Astrocyte (in vitro differentiated cells and primary cell): ENCODE data around the gene PPP2R5C. TPM values are rescaled to one million over a fixed set of nuclear protein-coding genes. Genes with fewer than 3 reads are reported as not detected.
A peak's percentile ranks its signal among the peaks of the same experiment; 100 is the strongest.
"Not testable (repeated sequence)": the region's sequence is repeated elsewhere in the genome, so short reads cannot be mapped to it uniquely, and the experiment has no call there.

ENCODE experiments used
- DNase-seq: peaks from one replicate; pipeline ENCODE4 v3.0.0-alpha.2; 2010; ENCODE audit warnings: low read depth
- FAIRE-seq: peaks from 2 replicates; lab custom pipeline; 2011; peaks lifted over from hg19 to GRCh38; lab: Jason Lieb, UNC
- H2AFZ ChIP-seq: 2 replicates; pipeline ENCODE4 v1.6.0; 2012; ENCODE audit warnings: low read depth, low read length, inconsistent platforms
- H3K27ac ChIP-seq: 2 replicates; pipeline ENCODE4 v1.5.1; 2011; ENCODE audit warnings: low read depth, low read length, inconsistent platforms
- H3K27me3 ChIP-seq: 2 replicates; pipeline ENCODE4 v1.6.0; 2011; ENCODE audit warnings: low read length, inconsistent platforms; ENCODE audit not compliant: insufficient read depth
- H3K36me3 ChIP-seq: 2 replicates; pipeline ENCODE4 v1.5.1; 2011; ENCODE audit warnings: low read length, inconsistent platforms; ENCODE audit not compliant: insufficient read depth
- H3K4me1 ChIP-seq: 2 replicates; pipeline ENCODE4 v1.5.1; 2011; ENCODE audit warnings: low read length, inconsistent platforms; ENCODE audit not compliant: insufficient read depth
- H3K4me2 ChIP-seq: 2 replicates; pipeline ENCODE4 v1.6.0; 2012; ENCODE audit warnings: low read length, inconsistent platforms
- H3K4me3 ChIP-seq: 2 replicates; pipeline ENCODE4 v1.5.1; 2011; ENCODE audit warnings: low read depth, mild to moderate bottlenecking, low read length, inconsistent platforms; ENCODE audit not compliant: insufficient read depth
- H3K79me2 ChIP-seq: 2 replicates; pipeline ENCODE4 v1.6.0; 2012; ENCODE audit warnings: mild to moderate bottlenecking, low read length, inconsistent platforms; ENCODE audit not compliant: insufficient read depth
- H3K9ac ChIP-seq: 2 replicates; pipeline ENCODE4 v1.6.0; 2012; ENCODE audit warnings: mild to moderate bottlenecking, low read length, inconsistent platforms
- H3K9me3 ChIP-seq: 2 replicates; pipeline ENCODE4 v1.5.1; 2012; ENCODE audit warnings: low read depth, mild to moderate bottlenecking, low read length, inconsistent platforms; ENCODE audit not compliant: insufficient read depth
- H4K20me1 ChIP-seq: 2 replicates; pipeline ENCODE4 v1.6.0; 2012; ENCODE audit warnings: low read length, inconsistent platforms; ENCODE audit not compliant: insufficient read depth
- H3K27ac Mint-ChIP-seq: one replicate; pipeline ENCODE4 v1.8.0; 2021; ENCODE audit warnings: mild to moderate bottlenecking, mixed read lengths; ENCODE audit not compliant: unreplicated experiment
- H3K27me3 Mint-ChIP-seq: one replicate; pipeline ENCODE4 v1.8.0; 2021; ENCODE audit warnings: low read depth, mixed read lengths; ENCODE audit not compliant: unreplicated experiment
- H3K36me3 Mint-ChIP-seq: one replicate; pipeline ENCODE4 v1.8.0; 2021; ENCODE audit warnings: low read depth, mixed read lengths; ENCODE audit not compliant: unreplicated experiment
- H3K4me1 Mint-ChIP-seq: one replicate; pipeline ENCODE4 v1.8.0; 2021; ENCODE audit warnings: low read depth, mixed read lengths; ENCODE audit not compliant: unreplicated experiment
- H3K4me3 Mint-ChIP-seq: one replicate; pipeline ENCODE4 v1.8.0; 2021; ENCODE audit warnings: mild to moderate bottlenecking, moderate library complexity, mixed read lengths; ENCODE audit not compliant: unreplicated experiment
- H3K9me3 Mint-ChIP-seq: one replicate; pipeline ENCODE4 v1.8.0; 2021; ENCODE audit warnings: mild to moderate bottlenecking, mixed read lengths; ENCODE audit not compliant: unreplicated experiment
- EZH2 ChIP-seq: IDR thresholded peaks from 2 replicates; pipeline ENCODE4 v1.6.1; 2012; ENCODE audit warnings: mild to moderate bottlenecking, low read length, inconsistent platforms; ENCODE audit not compliant: insufficient read depth
- total RNA-seq: library from RNA; stranded (reverse); gene quantifications from 2 replicates; pipeline ENCODE4 v1.2.1, GENCODE V29; 2021
- TF ChIP-seq, protein P1 (sequence below): IDR thresholded peaks from 2 replicates; pipeline ENCODE4 v1.5.1; 2011; ENCODE audit warnings: low read depth, mild to moderate bottlenecking, inconsistent platforms, low read length, moderate library complexity; ENCODE audit not compliant: insufficient read depth

The PPP2R5C gene
- total RNA-seq, 1 donor from 2014 or later: 102 TPM

DNA sequence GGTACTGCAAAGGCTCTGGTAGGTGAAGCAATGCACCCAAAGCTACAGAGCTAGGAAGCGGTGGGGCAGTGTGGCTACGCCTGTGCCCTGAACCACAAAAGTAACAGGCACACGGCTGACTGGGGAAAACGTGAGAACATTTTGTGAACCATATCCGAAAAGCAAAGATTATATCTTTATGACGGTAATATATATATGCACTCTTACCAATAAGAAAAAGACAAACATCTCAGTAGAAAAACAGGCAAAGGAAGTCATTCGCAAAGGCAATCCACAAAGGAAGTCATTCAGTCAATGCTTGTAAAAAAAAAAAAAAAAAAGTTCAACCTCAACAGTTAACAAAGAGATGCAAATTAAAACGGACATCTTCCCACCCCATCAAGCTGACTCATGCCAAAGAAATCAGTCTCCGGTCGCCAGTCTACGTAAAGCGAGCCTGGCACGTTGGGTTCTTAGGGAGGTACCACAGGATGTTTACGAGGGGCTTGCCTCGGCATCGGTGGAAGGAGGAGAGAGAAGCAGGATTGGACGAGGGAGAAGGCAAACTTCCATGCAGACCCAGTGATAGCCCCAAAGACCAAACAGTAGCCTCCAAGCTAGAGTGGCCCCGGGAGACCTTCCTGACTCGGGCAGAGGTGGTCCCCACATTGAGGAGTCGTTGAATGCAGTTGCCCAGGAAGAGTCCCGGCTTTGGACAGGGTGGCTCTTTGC lies 39.4 kb upstream of the PPP2R5C start:
- H3K4me3 ChIP-seq: no peak overlapping the region

DNA sequence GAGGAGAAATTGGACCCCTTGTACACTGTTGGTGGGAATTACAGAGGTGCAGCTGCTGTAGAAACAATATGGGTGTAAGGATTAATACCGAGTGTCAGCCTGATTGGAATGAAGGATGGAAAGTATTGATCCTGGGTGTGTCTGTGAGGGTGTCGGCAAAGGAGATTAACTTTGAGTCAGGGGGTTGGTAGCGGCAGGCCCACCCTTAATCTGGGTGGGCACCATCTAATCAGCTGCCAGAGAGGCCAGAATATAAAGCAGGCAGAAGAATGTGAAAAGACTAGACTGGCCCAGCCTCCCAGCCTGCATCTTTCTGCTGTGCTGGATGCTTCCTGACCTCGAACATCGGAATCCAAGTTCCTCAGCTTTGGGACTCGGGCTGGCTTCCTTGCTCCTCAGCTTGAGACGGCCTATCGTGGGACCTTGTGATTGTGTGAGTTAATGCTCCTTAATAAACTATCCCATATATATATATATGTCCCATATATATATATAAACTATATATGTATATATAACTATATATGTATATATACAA lies 38.4 kb upstream of the PPP2R5C start:
- Histone ChIP-seq H3K79me2 (no peaks in the 10 kb centered on the region), H3K9me3 (no peaks in the 10 kb centered on the region), H3K9ac (no peak overlapping the region), H3K27me3 (no peaks in the 10 kb centered on the region), H3K4me2 (no peak overlapping the region), H3K27ac (no peak overlapping the region), H3K4me1 (peaks cover 4% of the 10 kb centered on the region), H4K20me1 (no peaks in the 10 kb centered on the region), H3K36me3 (no peaks in the 10 kb centered on the region), H2AFZ (no peak overlapping the region), H3K4me3 (no peak overlapping the region)
- H3K9me3 Mint-ChIP-seq: peaks cover 4% of the 10 kb centered on the region
- H3K36me3 Mint-ChIP-seq: peaks cover 2% of the 10 kb centered on the region
- peak overlapping the region; percentile 35 for H3K27ac Mint-ChIP-seq
- no peaks in the 10 kb centered on the region for H3K4me1 Mint-ChIP-seq
- peaks cover 4% of the 10 kb centered on the region for H3K27me3 Mint-ChIP-seq
- DNase-seq (no peak), FAIRE-seq (no peak)
- H3K4me3 Mint-ChIP-seq: no peak overlapping the region
- no peak for TF ChIP-seq EZH2
- TF ChIP-seq, protein P1, sequence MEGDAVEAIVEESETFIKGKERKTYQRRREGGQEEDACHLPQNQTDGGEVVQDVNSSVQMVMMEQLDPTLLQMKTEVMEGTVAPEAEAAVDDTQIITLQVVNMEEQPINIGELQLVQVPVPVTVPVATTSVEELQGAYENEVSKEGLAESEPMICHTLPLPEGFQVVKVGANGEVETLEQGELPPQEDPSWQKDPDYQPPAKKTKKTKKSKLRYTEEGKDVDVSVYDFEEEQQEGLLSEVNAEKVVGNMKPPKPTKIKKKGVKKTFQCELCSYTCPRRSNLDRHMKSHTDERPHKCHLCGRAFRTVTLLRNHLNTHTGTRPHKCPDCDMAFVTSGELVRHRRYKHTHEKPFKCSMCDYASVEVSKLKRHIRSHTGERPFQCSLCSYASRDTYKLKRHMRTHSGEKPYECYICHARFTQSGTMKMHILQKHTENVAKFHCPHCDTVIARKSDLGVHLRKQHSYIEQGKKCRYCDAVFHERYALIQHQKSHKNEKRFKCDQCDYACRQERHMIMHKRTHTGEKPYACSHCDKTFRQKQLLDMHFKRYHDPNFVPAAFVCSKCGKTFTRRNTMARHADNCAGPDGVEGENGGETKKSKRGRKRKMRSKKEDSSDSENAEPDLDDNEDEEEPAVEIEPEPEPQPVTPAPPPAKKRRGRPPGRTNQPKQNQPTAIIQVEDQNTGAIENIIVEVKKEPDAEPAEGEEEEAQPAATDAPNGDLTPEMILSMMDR: no peak

More for the DNA sequence above, 39.4 kb upstream of the PPP2R5C start:
- Mint-ChIP-seq H3K4me1 (peaks cover 8% of the 10 kb centered on the region), H3K27ac (no peak overlapping the region), H3K9me3 (peaks cover 4% of the 10 kb centered on the region), H3K4me3 (no peak overlapping the region), H3K36me3 (no peaks in the 10 kb centered on the region), H3K27me3 (peaks cover 2% of the 10 kb centered on the region)
- TF ChIP-seq, protein P1: no peak
- TF ChIP-seq EZH2: no peak
- DNase-seq: peak; percentile 92
- Histone ChIP-seq H3K27me3 (no peaks in the 10 kb centered on the region), H3K9me3 (no peaks in the 10 kb centered on the region), H4K20me1 (no peaks in the 10 kb centered on the region), H3K9ac (peak overlapping the region; percentile 21), H3K4me1 (peaks cover 4% of the 10 kb centered on the region), H3K27ac (peak overlapping the region; percentile 54), H3K36me3 (no peaks in the 10 kb centered on the region), H2AFZ (peak overlapping the region; percentile 78), H3K4me2 (peak overlapping the region; percentile 67), H3K79me2 (no peaks in the 10 kb centered on the region)
- no peak for FAIRE-seq

DNA sequence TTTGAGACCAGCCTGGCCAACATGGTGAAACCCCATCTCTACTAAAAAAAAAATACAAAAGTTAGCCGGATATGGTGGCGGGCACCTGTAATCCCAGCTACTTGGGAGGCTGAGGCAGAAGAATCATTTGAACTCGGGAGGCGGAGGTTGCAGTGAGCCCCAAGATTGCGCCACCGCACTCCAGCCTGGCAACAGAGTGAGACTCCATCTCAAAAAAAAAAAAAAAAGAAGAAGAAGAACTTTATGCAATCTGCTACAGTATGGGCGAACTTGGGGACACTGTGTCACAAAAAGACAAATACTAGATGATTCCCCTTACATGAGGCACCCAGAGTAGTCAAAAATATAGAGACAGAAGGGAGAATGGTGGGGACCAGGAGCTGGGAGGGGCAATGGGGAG lies 35.9 kb upstream of the PPP2R5C start:
- H3K4me3 Mint-ChIP-seq, H3K4me1 ChIP-seq, FAIRE-seq, H3K27ac ChIP-seq, H3K9me3 ChIP-seq, H3K36me3 Mint-ChIP-seq, H3K9me3 Mint-ChIP-seq, H2AFZ ChIP-seq, H3K27me3 Mint-ChIP-seq, H3K4me3 ChIP-seq, H3K36me3 ChIP-seq, H3K9ac ChIP-seq, H4K20me1 ChIP-seq, H3K4me2 ChIP-seq, DNase-seq, H3K79me2 ChIP-seq, H3K27me3 ChIP-seq, H3K4me1 Mint-ChIP-seq, H3K27ac Mint-ChIP-seq: not testable (repeated sequence)
